Measurements from ENCODE around the gene MED16. TPM values are rescaled to one million over a fixed set of nuclear protein-coding genes. Genes with fewer than 3 reads are reported as not detected.

MED16 gene
- total RNA-seq, 1 experiment from 2014 or later, result 83.1 TPM

DNA sequence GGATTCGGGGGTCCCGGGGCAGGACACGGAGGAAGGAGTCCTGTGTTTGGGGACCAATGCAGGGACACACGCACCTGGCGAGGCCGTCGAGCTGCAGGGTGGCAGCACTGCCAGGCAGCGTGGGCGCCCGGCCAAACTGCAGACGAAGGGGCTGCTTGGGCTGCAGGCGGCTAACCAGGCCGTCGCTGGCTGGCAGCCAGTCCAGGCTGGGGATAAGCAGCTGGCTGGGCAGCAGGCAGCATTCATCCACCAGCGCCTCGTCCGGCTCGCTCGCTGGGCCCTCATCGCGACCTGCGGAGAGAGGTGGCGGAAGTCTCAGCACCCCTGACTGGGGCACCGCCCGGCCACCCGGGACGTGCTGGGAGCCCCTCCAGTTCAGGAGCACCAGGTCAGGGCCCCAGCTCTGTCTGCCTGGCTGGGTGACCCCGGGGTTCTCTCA is 22.0 kb downstream of the MED16 start:
- no CpG with 5 or more reads among the region's 28 CpGs for WGBS (ENCODE audit: extremely low coverage, insufficient read length, low lambda C conversion rate)
- no peak overlapping the region for H2AFZ ChIP-seq (ENCODE audit: low read length)
- H2BK5ac ChIP-seq (ENCODE audit: insufficient read length, low read length), result no peak overlapping the region
- no peak overlapping the region for H3K23ac ChIP-seq (ENCODE audit: insufficient read length, low read depth, low read length)
- no peak overlapping the region for H2BK15ac ChIP-seq (ENCODE audit: low read depth, low read length)
- Mint-ChIP-seq H3K27me3 (ENCODE audit: low read depth) (no peaks in the 10 kb centered on the region; the same call in 1 of the 2 replicates), H3K4me3 (no peak overlapping the region), H3K9me3 (peaks cover 6 to 7% of the 10 kb centered on the region in 2 experiments), H3K27ac (no peak overlapping the region), H3K36me3 (ENCODE audit: insufficient read depth in 1 of 3, low read depth in 3 of 3) (peaks cover 23 to 54% (median 40%) of the 10 kb centered on the region in 3 experiments), H3K4me1 (peaks cover 6 to 20% of the 10 kb centered on the region in 2 experiments)
- H3K4me1 ChIP-seq (ENCODE audit: insufficient read depth, low read length), result no peaks in the 10 kb centered on the region
- no peak overlapping the region for H3K4me2 ChIP-seq (ENCODE audit: insufficient read depth, insufficient read length, low read length)
- no peaks in the 10 kb centered on the region for H4K20me1 ChIP-seq (ENCODE audit: control insufficient read depth, insufficient read depth, insufficient read length)
- H4K91ac ChIP-seq (ENCODE audit: insufficient read length, low read depth, low read length), result no peak overlapping the region
- no peak overlapping the region for H2AK5ac ChIP-seq (ENCODE audit: insufficient read length, low read length)
- no peak overlapping the region for H2BK20ac ChIP-seq (ENCODE audit: low read depth, low read length, poor library complexity, severe bottlenecking)
- no peak overlapping the region for H2BK120ac ChIP-seq (ENCODE audit: low read depth, low read length, poor library complexity, severe bottlenecking)
- no peak overlapping the region for H3T11ph ChIP-seq (ENCODE audit: low read length)
- no peak overlapping the region for H3K18ac ChIP-seq (ENCODE audit: insufficient read length, low read depth, low read length)
- H3K79me1 ChIP-seq (ENCODE audit: insufficient read depth, low read depth, low read length, poor library complexity, severe bottlenecking), result no peaks in the 10 kb centered on the region
- no peak overlapping the region for H4K5ac ChIP-seq (ENCODE audit: insufficient read length, low read depth, low read length)
- H4K8ac ChIP-seq (replicated peaks; ENCODE audit: insufficient read length, low read depth, low read length), result no peak overlapping the region
- no peak overlapping the region for H3K9ac ChIP-seq (ENCODE audit: extremely low read depth, insufficient read length, low read length)
- H3K9me3 ChIP-seq (ENCODE audit: control insufficient read depth, low read depth, low read length), result no peaks in the 10 kb centered on the region
- no peak for TF ChIP-seq CTCF (conservative IDR thresholded peaks at IDR 0.05)
- H3K27me3 ChIP-seq (ENCODE audit: insufficient read depth, low read length), result no peaks in the 10 kb centered on the region
- H3K14ac ChIP-seq (ENCODE audit: insufficient read depth, low read length), result no peak overlapping the region
- DNase-seq, result no peak
- no peaks in the 10 kb centered on the region for H3K79me2 ChIP-seq (ENCODE audit: insufficient read depth, low read length)
- H2BK12ac ChIP-seq (ENCODE audit: insufficient read length, low read depth, low read length), result no peak overlapping the region
- no peak overlapping the region for H3K4ac ChIP-seq (ENCODE audit: low read depth, low read length)
- no peak overlapping the region for H3K56ac ChIP-seq (ENCODE audit: insufficient read length, low read depth, low read length)
- H3K23me2 ChIP-seq (ENCODE audit: insufficient read length, low read depth, low read length, poor library complexity, severe bottlenecking), result no peaks in the 10 kb centered on the region
- no peak overlapping the region for H3K27ac ChIP-seq (ENCODE audit: insufficient read length, low read depth, low read length)

All from H9 (cell line).